ENCODE measurements around the gene PXDN.

DNA sequence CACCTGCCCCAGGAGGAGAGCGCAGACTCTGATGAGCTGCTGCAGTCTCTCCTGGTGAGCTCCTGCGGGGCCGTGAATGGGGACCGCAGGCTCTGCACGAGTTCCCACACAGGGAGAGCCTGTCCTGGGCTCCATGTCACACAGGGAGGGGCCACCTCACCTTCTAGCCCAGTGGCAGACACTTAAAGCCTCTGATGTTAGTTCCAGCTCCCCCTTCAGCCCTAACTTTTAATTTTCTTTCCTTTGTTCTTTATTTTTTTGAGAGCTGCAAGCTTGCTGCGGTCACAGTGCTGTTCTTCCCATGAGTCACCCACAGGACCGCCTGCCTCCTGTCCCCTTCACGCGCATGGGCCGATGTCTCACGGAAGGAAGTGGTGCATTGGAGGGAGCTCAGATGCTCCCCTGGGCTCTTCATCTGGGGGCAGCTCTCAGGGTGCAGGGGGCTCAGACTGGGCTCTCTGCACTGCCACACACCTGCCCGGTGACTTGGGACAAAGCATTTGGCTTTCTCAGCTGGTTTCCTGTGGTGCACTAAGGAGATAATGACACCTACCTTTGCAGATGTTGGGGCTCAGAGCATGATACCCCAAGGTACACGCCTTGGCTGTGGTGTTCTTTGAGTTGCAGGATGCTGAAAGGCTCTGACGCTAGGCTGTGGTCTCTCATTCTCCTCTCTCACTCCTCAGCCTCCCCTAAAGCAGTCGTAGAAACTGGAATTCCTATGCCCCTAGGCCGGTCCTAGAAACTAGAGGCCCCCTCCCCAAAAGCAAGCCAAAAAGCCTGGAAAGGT lies 37.2 kb upstream of the PXDN start:
- TF ChIP-seq, protein P1, sequence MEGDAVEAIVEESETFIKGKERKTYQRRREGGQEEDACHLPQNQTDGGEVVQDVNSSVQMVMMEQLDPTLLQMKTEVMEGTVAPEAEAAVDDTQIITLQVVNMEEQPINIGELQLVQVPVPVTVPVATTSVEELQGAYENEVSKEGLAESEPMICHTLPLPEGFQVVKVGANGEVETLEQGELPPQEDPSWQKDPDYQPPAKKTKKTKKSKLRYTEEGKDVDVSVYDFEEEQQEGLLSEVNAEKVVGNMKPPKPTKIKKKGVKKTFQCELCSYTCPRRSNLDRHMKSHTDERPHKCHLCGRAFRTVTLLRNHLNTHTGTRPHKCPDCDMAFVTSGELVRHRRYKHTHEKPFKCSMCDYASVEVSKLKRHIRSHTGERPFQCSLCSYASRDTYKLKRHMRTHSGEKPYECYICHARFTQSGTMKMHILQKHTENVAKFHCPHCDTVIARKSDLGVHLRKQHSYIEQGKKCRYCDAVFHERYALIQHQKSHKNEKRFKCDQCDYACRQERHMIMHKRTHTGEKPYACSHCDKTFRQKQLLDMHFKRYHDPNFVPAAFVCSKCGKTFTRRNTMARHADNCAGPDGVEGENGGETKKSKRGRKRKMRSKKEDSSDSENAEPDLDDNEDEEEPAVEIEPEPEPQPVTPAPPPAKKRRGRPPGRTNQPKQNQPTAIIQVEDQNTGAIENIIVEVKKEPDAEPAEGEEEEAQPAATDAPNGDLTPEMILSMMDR (IDR thresholded peaks at IDR 0.05) = no peak
- TF ChIP-seq POLR2A (IDR thresholded peaks at IDR 0.05) = no peak

Measured in suprapubic skin (tissue), 3 donors.